HEK293 (cell line): Measurements from ENCODE around the gene ALDOA.

Experiments
- ATF2 ChIP-seq: fragments of 450-650 bp; formaldehyde crosslinking; IDR thresholded peaks from 2 replicates; pipeline ENCODE4 v1.5.1; 2016; ENCODE audit warnings: missing biosample characterization, missing genetic modification characterization, low read depth
- BCL6B ChIP-seq: fragments of 450-650 bp; formaldehyde crosslinking; IDR thresholded peaks from 2 replicates; pipeline ENCODE4 v1.5.1; 2017; ENCODE audit warnings: missing biosample characterization, missing genetic modification characterization
- GLI2 ChIP-seq: fragments of 450-650 bp; formaldehyde crosslinking; IDR thresholded peaks from 2 replicates; pipeline ENCODE4; 2017; ENCODE audit warnings: missing biosample characterization, missing genetic modification characterization, low read depth, borderline replicate concordance
- IKZF3 ChIP-seq: fragments of 450-650 bp; IDR thresholded peaks from 2 replicates; pipeline ENCODE4 v1.5.0; 2018; ENCODE audit warnings: missing biosample characterization, mild to moderate bottlenecking, missing genetic modification characterization, moderate library complexity
- KLF7 ChIP-seq: fragments of 450-650 bp; formaldehyde crosslinking; IDR thresholded peaks from 2 replicates; pipeline ENCODE4 v1.5.1; 2016; ENCODE audit warnings: missing biosample characterization, missing genetic modification characterization, borderline replicate concordance
- MEIS1 ChIP-seq: sonication (generic); formaldehyde crosslinking; IDR thresholded peaks from 2 replicates; pipeline ENCODE4 v1.8.1; 2022; ENCODE audit warnings: missing genetic modification reagents, mild to moderate bottlenecking, borderline replicate concordance
- PRDM10 ChIP-seq: fragments of 450-650 bp; formaldehyde crosslinking; IDR thresholded peaks from 2 replicates; pipeline ENCODE4 v1.5.1; 2016; ENCODE audit warnings: missing biosample characterization, missing genetic modification characterization
- PRDM4 ChIP-seq: fragments of 450-650 bp; formaldehyde crosslinking; IDR thresholded peaks from 2 replicates; pipeline ENCODE4 v1.5.1; 2017; ENCODE audit warnings: missing biosample characterization, missing genetic modification characterization
- PRDM6 ChIP-seq: fragments of 450-650 bp; formaldehyde crosslinking; IDR thresholded peaks from 2 replicates; pipeline ENCODE4 v1.5.1; 2017; ENCODE audit warnings: missing biosample characterization, missing genetic modification characterization
- REPIN1 ChIP-seq: fragments of 450-650 bp; formaldehyde crosslinking; IDR thresholded peaks from 2 replicates; pipeline ENCODE4 v1.5.1; 2017; ENCODE audit warnings: missing biosample characterization, missing genetic modification characterization, low read depth
- SP7 ChIP-seq: fragments of 450-650 bp; formaldehyde crosslinking; IDR thresholded peaks from 2 replicates; pipeline ENCODE4 v1.5.1; 2016; ENCODE audit warnings: missing biosample characterization, missing genetic modification characterization
- ZBTB48 ChIP-seq: fragments of 450-650 bp; formaldehyde crosslinking; IDR thresholded peaks from 2 replicates; pipeline ENCODE4 v1.5.1; 2016; ENCODE audit warnings: missing biosample characterization, missing genetic modification characterization
- ZBTB8A ChIP-seq: fragments of 450-650 bp; formaldehyde crosslinking; IDR thresholded peaks from 2 replicates; pipeline ENCODE4 v1.5.1; 2016; ENCODE audit warnings: missing biosample characterization, missing genetic modification characterization
- ZNF18 ChIP-seq: fragments of 450-650 bp; formaldehyde crosslinking; IDR thresholded peaks from 2 replicates; pipeline ENCODE4 v1.5.1; 2016; ENCODE audit warnings: missing biosample characterization, missing genetic modification characterization
- ZNF239 ChIP-seq: fragments of 450-650 bp; formaldehyde crosslinking; IDR thresholded peaks from 2 replicates; pipeline ENCODE4 v1.5.1; 2016; ENCODE audit warnings: missing biosample characterization, missing genetic modification characterization
- ZNF311 ChIP-seq: fragments of 450-650 bp; formaldehyde crosslinking; IDR thresholded peaks from 2 replicates; pipeline ENCODE4 v1.5.1; 2017; ENCODE audit warnings: missing biosample characterization, missing genetic modification characterization, borderline replicate concordance
- ZNF416 ChIP-seq: fragments of 450-650 bp; formaldehyde crosslinking; IDR thresholded peaks from 2 replicates; pipeline ENCODE4 v1.5.1; 2016; ENCODE audit warnings: missing biosample characterization, missing genetic modification characterization
- ZNF488 ChIP-seq: fragments of 450-650 bp; formaldehyde crosslinking; IDR thresholded peaks from 2 replicates; pipeline ENCODE4 v1.5.1; 2016; ENCODE audit warnings: missing biosample characterization, missing genetic modification characterization
- ZNF514 ChIP-seq: fragments of 450-650 bp; formaldehyde crosslinking; IDR thresholded peaks from 2 replicates; pipeline ENCODE4 v1.5.1; 2016; ENCODE audit warnings: missing biosample characterization, missing genetic modification characterization
- ZNF555 ChIP-seq: fragments of 450-650 bp; formaldehyde crosslinking; conservative IDR thresholded peaks from 2 replicates; pipeline ENCODE4 v1.5.1; 2017; ENCODE audit warnings: missing biosample characterization, mild to moderate bottlenecking, missing genetic modification characterization, inconsistent platforms
- ZNF670 ChIP-seq: fragments of 450-650 bp; formaldehyde crosslinking; IDR thresholded peaks from 2 replicates; pipeline ENCODE4 v1.5.1; 2016; ENCODE audit warnings: missing biosample characterization, missing genetic modification characterization, low read depth
- ZNF692 ChIP-seq: fragments of 450-650 bp; formaldehyde crosslinking; IDR thresholded peaks from 2 replicates; pipeline ENCODE4 v1.5.1; 2016; ENCODE audit warnings: missing biosample characterization, missing genetic modification characterization

Gene ALDOA

GRCh38 chr16:30053376-30054015 is 12.1 kb upstream of the ALDOA start (continued):
- TF ChIP-seq MEIS1 (CRISPR knock-in tag) (0 out of 2 replicates have a peak, but pooled peaks have one; percentile 51), ZBTB8A (peak; percentile 82), ZNF239 (tag by site-specific recombination) (no peak), PRDM6 (tag by site-specific recombination) (no peak; the same call in 1 of the 2 replicates), ATF2 (tag by site-specific recombination) (no peak), GLI2 (tag by site-specific recombination) (no peak), ZBTB48 (tag by site-specific recombination) (no peak; the same call in 1 of the 2 replicates), ZNF311 (tag by site-specific recombination) (no peak), PRDM10 (tag by site-specific recombination) (peak; percentile 89), ZNF670 (tag by site-specific recombination) (no peak), ZNF488 (tag by site-specific recombination) (no peak), ZNF416 (tag by site-specific recombination) (no peak), ZNF555 (tag by site-specific recombination) (no peak), IKZF3 (tag by site-specific recombination) (peak; percentile 81), ZNF18 (tag by site-specific recombination) (no peak), BCL6B (tag by site-specific recombination) (no peak), SP7 (tag by site-specific recombination) (peak; percentile 80; the same call in 1 of the 2 replicates), REPIN1 (tag by site-specific recombination) (no peak), ZNF692 (peak; percentile 49), PRDM4 (tag by site-specific recombination) (no peak), ZNF514 (no peak), KLF7 (tag by site-specific recombination) (0 out of 2 replicates have a peak, but pooled peaks have one; percentile 26)
